22Rv1 (cell line): ENCODE results near the gene RPL12.

Source experiments
- ZFX ChIP-seq: fragments of 450-650 bp; IDR thresholded peaks from 2 replicates; pipeline ENCODE4 v1.6.1; 2017; ENCODE audit warnings: antibody characterized with exemption, borderline replicate concordance
- TF ChIP-seq, protein P1 (sequence below): fragments of 450-650 bp; IDR thresholded peaks from 2 replicates; pipeline ENCODE4 v1.5.1; 2017; ENCODE audit warnings: mild to moderate bottlenecking

- TF ChIP-seq, protein P1, sequence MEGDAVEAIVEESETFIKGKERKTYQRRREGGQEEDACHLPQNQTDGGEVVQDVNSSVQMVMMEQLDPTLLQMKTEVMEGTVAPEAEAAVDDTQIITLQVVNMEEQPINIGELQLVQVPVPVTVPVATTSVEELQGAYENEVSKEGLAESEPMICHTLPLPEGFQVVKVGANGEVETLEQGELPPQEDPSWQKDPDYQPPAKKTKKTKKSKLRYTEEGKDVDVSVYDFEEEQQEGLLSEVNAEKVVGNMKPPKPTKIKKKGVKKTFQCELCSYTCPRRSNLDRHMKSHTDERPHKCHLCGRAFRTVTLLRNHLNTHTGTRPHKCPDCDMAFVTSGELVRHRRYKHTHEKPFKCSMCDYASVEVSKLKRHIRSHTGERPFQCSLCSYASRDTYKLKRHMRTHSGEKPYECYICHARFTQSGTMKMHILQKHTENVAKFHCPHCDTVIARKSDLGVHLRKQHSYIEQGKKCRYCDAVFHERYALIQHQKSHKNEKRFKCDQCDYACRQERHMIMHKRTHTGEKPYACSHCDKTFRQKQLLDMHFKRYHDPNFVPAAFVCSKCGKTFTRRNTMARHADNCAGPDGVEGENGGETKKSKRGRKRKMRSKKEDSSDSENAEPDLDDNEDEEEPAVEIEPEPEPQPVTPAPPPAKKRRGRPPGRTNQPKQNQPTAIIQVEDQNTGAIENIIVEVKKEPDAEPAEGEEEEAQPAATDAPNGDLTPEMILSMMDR, result no peak
- no peak for TF ChIP-seq ZFX
Observed at GRCh38 chr9:127445851-127446712, 5.1 kb downstream of the RPL12 start.
